Skeletal muscle cell (primary cell): ENCODE measurements around the gene POLQ.
"Not testable (repeated sequence)": the region's sequence is repeated elsewhere in the genome, so short reads cannot be mapped to it uniquely, and the experiment has no call there.

Experiments used
- DNase-seq: peaks from one replicate; pipeline ENCODE4 v3.0.0-alpha.2; 2010; ENCODE audit warnings: low read depth
- H3K4me3 ChIP-seq: 2 replicates; pipeline ENCODE4 v1.5.1; 2011; ENCODE audit warnings: low read depth, mild to moderate bottlenecking, control low read depth, low read length, moderate library complexity

Gene POLQ

GRCh38 chr3:121545574-121546455 is at the start of gene POLQ:
Gene POLQ, minus strand, starts transcription at chr3:121545988. Its CDS starts 111 bp downstream, at chr3:121545877.
- H3K4me3 ChIP-seq: peak within 1 kb of the TSS; percentile 81
- DNase-seq: peak; percentile 90

GRCh38 chr3:121594850-121595249 is 49.1 kb upstream of the POLQ start:
- H3K4me3 ChIP-seq: no peak overlapping the region
- DNase-seq: no peak

- not testable (repeated sequence) for DNase-seq, H3K4me3 ChIP-seq
Measured at GRCh38 chr3:121593806-121594205, 48.0 kb upstream of the POLQ start.

- no peak for DNase-seq
- H3K4me3 ChIP-seq: no peak within 1 kb of the TSS
Measured at GRCh38 chr3:121592856-121593702, 47.3 kb upstream of the POLQ start, which contains the start of gene FBXO40. Gene FBXO40, plus strand, starts transcription at chr3:121593379. Its CDS starts 27,197 bp downstream, at chr3:121620576.

GRCh38 chr3:121584418-121584817 is 38.6 kb upstream of the POLQ start:
- no peak for DNase-seq
- H3K4me3 ChIP-seq: no peak overlapping the region

GRCh38 chr3:121581691-121582090 is 35.9 kb upstream of the POLQ start:
- DNase-seq: no peak
- no peak overlapping the region for H3K4me3 ChIP-seq

GRCh38 chr3:121574449-121574848 is 28.7 kb upstream of the POLQ start:
- H3K4me3 ChIP-seq: no peak overlapping the region
- DNase-seq: no peak

- no peak within 1 kb of the TSS for H3K4me3 ChIP-seq
- no peak for DNase-seq
Measured at GRCh38 chr3:121567649-121568048, 21.9 kb upstream of the POLQ start, which contains the start of gene ARGFX. Gene ARGFX, plus strand, starts transcription at chr3:121567949. Its CDS starts 2,765 bp downstream, at chr3:121570714.

- H3K4me3 ChIP-seq: no peak overlapping the region
- DNase-seq: no peak
Measured at GRCh38 chr3:121566773-121567172, 21.0 kb upstream of the POLQ start.

- no peak for DNase-seq
- H3K4me3 ChIP-seq: no peak overlapping the region
Measured at GRCh38 chr3:121562148-121562547, 16.4 kb upstream of the POLQ start.

- DNase-seq: no peak
- H3K4me3 ChIP-seq: no peak overlapping the region
Measured at GRCh38 chr3:121557426-121557934, 11.7 kb upstream of the POLQ start.

- no peak for DNase-seq
- no peak overlapping the region for H3K4me3 ChIP-seq
Measured at GRCh38 chr3:121552797-121553196, 7.0 kb upstream of the POLQ start.

- DNase-seq: no peak
- H3K4me3 ChIP-seq: no peak overlapping the region
Measured at GRCh38 chr3:121552379-121552778, 6.6 kb upstream of the POLQ start.

GRCh38 chr3:121545049-121545573 is 677 bp downstream of the POLQ start:
- DNase-seq: no peak

GRCh38 chr3:121542924-121543323 is 2.9 kb downstream of the POLQ start:
- no peak for DNase-seq
- no peak overlapping the region for H3K4me3 ChIP-seq

More at GRCh38 chr3:121545049-121545573, 677 bp downstream of the POLQ start:
- peak overlapping the region; percentile 81 for H3K4me3 ChIP-seq

GRCh38 chr3:121531269-121531668 is 14.5 kb downstream of the POLQ start:
- H3K4me3 ChIP-seq: no peak overlapping the region
- no peak for DNase-seq

- H3K4me3 ChIP-seq: no peak overlapping the region
- DNase-seq: no peak
Measured at GRCh38 chr3:121529308-121529707, 16.5 kb downstream of the POLQ start.

- no peak overlapping the region for H3K4me3 ChIP-seq
- no peak for DNase-seq
Measured at GRCh38 chr3:121520510-121520909, 25.3 kb downstream of the POLQ start.

- peak; percentile 31 for DNase-seq
- no peak overlapping the region for H3K4me3 ChIP-seq
Measured at GRCh38 chr3:121517953-121518655, 27.7 kb downstream of the POLQ start.
